Stomach (tissue), 9 donors: Measurements from ENCODE around the gene KRTAP4-3. TPM values are rescaled to one million over a fixed set of nuclear protein-coding genes. Genes with fewer than 3 reads are reported as not detected.
A peak's percentile ranks its signal among the peaks of the same experiment; 100 is the strongest.
"Not testable (repeated sequence)": the region's sequence is repeated elsewhere in the genome, so short reads cannot be mapped to it uniquely, and the experiment has no call there.

Source experiments
- DNase-seq, 2 donors: peaks; one replicate each; pipeline versions ENCODE4 v3.0.0 to v3.0.0-alpha.2; 2013 to 2019
- H3K27ac ChIP-seq, 5 donors: fragments of 200-600 bp in 4 of 5; sonication (generic) in 4 of 5; one replicate each; pipeline ENCODE4 v1.5.1; 2013 to 2019; ENCODE audit warnings: mild to moderate bottlenecking in 1 of 5, moderate library complexity in 1 of 5
- H3K27me3 ChIP-seq, 3 donors: fragments of 200-600 bp; sonication (generic); one replicate each; pipeline ENCODE4 v1.5.1; 2017 to 2019; ENCODE audit warnings: mixed run types in 1 of 3
- H3K36me3 ChIP-seq, 4 donors: fragments of 200-600 bp; sonication (generic); 1 replicate in 3 of 4; 2 replicates in 1 of 4; pipeline ENCODE4 v1.5.1; 2016 to 2019
- H3K4me1 ChIP-seq, 4 donors: fragments of 200-600 bp; sonication (generic); one replicate each; pipeline ENCODE4 v1.5.1; 2016 to 2019
- H3K4me3 ChIP-seq, 4 donors: fragments of 200-600 bp; sonication (generic) in 3 of 4; one replicate each; pipeline ENCODE4 v1.5.1; 2016 to 2019; ENCODE audit warnings: mild to moderate bottlenecking in 1 of 4
- H3K9me3 ChIP-seq, 4 donors: fragments of 200-600 bp; sonication (generic); one replicate each; pipeline ENCODE4 v1.5.1; 2016 to 2019
- EP300 ChIP-seq: sonication (generic); formaldehyde crosslinking; IDR thresholded peaks from one replicate; pipeline ENCODE4 v1.6.1; 2017; ENCODE audit warnings: antibody characterized with exemption
- POLR2A ChIP-seq, 4 donors: fragments of 450-650 bp; IDR thresholded peaks; one replicate each; pipeline ENCODE4 v1.6.1; 2016; ENCODE audit warnings: antibody characterized with exemption in 4 of 4, control low read depth in 2 of 4, mild to moderate bottlenecking in 1 of 4, moderate library complexity in 1 of 4
- POLR2AphosphoS5 ChIP-seq, 3 donors: sonication (generic); formaldehyde crosslinking; IDR thresholded peaks; one replicate each; pipeline ENCODE4 v1.6.1; 2016; ENCODE audit warnings: antibody characterized with exemption in 3 of 3
- WGBS, 5 donors: extraction: QIAGEN DNeasy Blood & Tissue Kit in 3 of 5; methylation state at CpG; one replicate each; pipeline versions ENCODE4 v1.1.5 to v1.1.7; 2013 to 2018; 5-methylcytosine and 5-hydroxymethylcytosine counted together
- intact Hi-C: fragments of 100-400 bp; cut with DNase I; formaldehyde crosslinking; loops from one replicate; pipeline ENCODE4 v1.15.1; 2023; ENCODE audit warnings: low total_unique reads
- polyA plus RNA-seq, 3 donors: library from polyadenylated mRNA; stranded (reverse); fragments of 200-250 nt; gene quantifications; one replicate each; pipeline ENCODE4 v1.2.3, GENCODE V29; 2013
- total RNA-seq, 5 donors: library from RNA; depleted of rRNA; stranded (reverse); fragments of >200 nt; gene quantifications; one replicate each; pipeline versions ENCODE4 v1.1.0 to v1.2.3, GENCODE V29; 2014 to 2016
- TF ChIP-seq, protein P1 (sequence below), 7 experiments: fragments of 450-650 bp in 4 of 7; fragments of 200-600 bp in 3 of 7; sonication (generic) in 3 of 7; IDR thresholded peaks; one replicate each; pipeline ENCODE4 v1.5.1; 2016 to 2019; ENCODE audit warnings: antibody characterized with exemption in 7 of 7, control low read depth in 2 of 7, mild to moderate bottlenecking in 1 of 7
- donor health status: healthy with polysubstance abuse.
- donor health status: Bipolar disorder and iron deficiency.
- donor health status: healthy.

KRTAP4-3 gene
- total and polyA plus RNA-seq, 8 donors = not detected

- Histone ChIP-seq H3K27me3 (peaks cover 0 to 10% (median 4%) of the 10 kb centered on the region in 3 donors), H3K4me3 (no peak overlapping the region), H3K9me3 (no peaks in the 10 kb centered on the region), H3K36me3 (no peaks in the 10 kb centered on the region), H3K4me1 (no peaks in the 10 kb centered on the region), H3K27ac (no peak overlapping the region)
- 52 to 70% (median 59%) methylated on average over 7 of the region's 7 CpGs for WGBS, 5 donors
- no peak for DNase-seq
- TF ChIP-seq POLR2AphosphoS5 (IDR thresholded peaks at IDR 0.05) = no peak
- no peak for TF ChIP-seq POLR2A (IDR thresholded peaks at IDR 0.05)
- TF ChIP-seq, protein P1, sequence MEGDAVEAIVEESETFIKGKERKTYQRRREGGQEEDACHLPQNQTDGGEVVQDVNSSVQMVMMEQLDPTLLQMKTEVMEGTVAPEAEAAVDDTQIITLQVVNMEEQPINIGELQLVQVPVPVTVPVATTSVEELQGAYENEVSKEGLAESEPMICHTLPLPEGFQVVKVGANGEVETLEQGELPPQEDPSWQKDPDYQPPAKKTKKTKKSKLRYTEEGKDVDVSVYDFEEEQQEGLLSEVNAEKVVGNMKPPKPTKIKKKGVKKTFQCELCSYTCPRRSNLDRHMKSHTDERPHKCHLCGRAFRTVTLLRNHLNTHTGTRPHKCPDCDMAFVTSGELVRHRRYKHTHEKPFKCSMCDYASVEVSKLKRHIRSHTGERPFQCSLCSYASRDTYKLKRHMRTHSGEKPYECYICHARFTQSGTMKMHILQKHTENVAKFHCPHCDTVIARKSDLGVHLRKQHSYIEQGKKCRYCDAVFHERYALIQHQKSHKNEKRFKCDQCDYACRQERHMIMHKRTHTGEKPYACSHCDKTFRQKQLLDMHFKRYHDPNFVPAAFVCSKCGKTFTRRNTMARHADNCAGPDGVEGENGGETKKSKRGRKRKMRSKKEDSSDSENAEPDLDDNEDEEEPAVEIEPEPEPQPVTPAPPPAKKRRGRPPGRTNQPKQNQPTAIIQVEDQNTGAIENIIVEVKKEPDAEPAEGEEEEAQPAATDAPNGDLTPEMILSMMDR (IDR thresholded peaks at IDR 0.05) = no peak
- no peak for TF ChIP-seq EP300
- intact Hi-C loops = no loop called here
Measured at GRCh38 chr17:41163828-41164227, 4.2 kb downstream of the KRTAP4-3 start.

- intact Hi-C loops = no loop called here
Measured at GRCh38 chr17:41160648-41161047, 7.4 kb downstream of the KRTAP4-3 start, which contains the start of gene KRTAP4-4. KRTAP4-4 (minus strand) TSS chr17:41160748; CDS start chr17:41160691, 57 bp downstream.

GRCh38 chr17:41160190-41160589 lies 7.8 kb downstream of the KRTAP4-3 start:
- H3K9me3 ChIP-seq, H3K4me3 ChIP-seq, H3K36me3 ChIP-seq, H3K27ac ChIP-seq, H3K4me1 ChIP-seq, DNase-seq, intact Hi-C loops: not testable (repeated sequence)
- 67 to 96% (median 90%) methylated on average over 3 of the region's 3 CpGs for WGBS, 5 donors
- peaks cover 0 to 29% (median 4%) of the 10 kb centered on the region in 3 donors for H3K27me3 ChIP-seq

More at GRCh38 chr17:41160648-41161047, 7.4 kb downstream of the KRTAP4-3 start, which contains the start of gene KRTAP4-4:
- Histone ChIP-seq H3K27ac (no peak within 1 kb of the TSS), H3K9me3 (no peaks in the 10 kb centered on the region), H3K4me1 (no peaks in the 10 kb centered on the region), H3K4me3 (no peak within 1 kb of the TSS), H3K36me3 (no peaks in the 10 kb centered on the region), H3K27me3 (peaks cover 0 to 29% (median 4%) of the 10 kb centered on the region in 3 donors)
- WGBS, 5 donors = 78 to 96% (median 85%) methylated on average over 1 of the region's 1 CpG
- no peak for DNase-seq
- TF ChIP-seq, protein P1 (IDR thresholded peaks at IDR 0.05) = no peak
- TF ChIP-seq POLR2A (IDR thresholded peaks at IDR 0.05) (no peak), POLR2AphosphoS5 (IDR thresholded peaks at IDR 0.05) (no peak), EP300 (no peak)

DNA sequence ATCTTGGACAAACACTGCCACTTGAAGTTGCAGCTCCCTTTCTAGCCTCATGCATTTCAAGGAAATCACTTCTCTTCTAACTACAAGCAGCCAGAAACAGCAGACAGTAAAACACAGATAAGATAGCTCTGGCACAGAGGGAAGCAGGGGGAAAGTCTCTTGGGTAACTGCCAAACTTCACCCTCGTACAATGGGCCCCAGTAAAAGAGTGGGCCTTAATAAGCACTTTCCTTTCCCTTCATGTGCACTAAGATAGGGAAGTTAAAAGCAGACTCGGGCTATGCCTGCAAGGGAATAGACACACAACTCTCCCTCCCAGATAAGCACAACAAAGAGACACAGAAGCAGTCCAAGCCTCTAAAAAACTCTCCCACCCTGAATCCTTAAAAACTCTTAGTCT lies 14.2 kb downstream of the KRTAP4-3 start:
- Histone ChIP-seq H3K9me3 (no peaks in the 10 kb centered on the region), H3K27me3 (peaks cover 0 to 28% (median 0%) of the 10 kb centered on the region in 3 donors), H3K36me3 (no peaks in the 10 kb centered on the region), H3K4me1 (no peaks in the 10 kb centered on the region), H3K27ac (no peak overlapping the region), H3K4me3 (no peak overlapping the region)
- intact Hi-C loops = no loop called here
- no peak for TF ChIP-seq POLR2AphosphoS5 (IDR thresholded peaks at IDR 0.05)
- DNase-seq = peak in 1 of 2 donors; percentile 8
- 13 to 19% (median 16%) methylated on average over 2 of the region's 2 CpGs for WGBS, 5 donors

DNA sequence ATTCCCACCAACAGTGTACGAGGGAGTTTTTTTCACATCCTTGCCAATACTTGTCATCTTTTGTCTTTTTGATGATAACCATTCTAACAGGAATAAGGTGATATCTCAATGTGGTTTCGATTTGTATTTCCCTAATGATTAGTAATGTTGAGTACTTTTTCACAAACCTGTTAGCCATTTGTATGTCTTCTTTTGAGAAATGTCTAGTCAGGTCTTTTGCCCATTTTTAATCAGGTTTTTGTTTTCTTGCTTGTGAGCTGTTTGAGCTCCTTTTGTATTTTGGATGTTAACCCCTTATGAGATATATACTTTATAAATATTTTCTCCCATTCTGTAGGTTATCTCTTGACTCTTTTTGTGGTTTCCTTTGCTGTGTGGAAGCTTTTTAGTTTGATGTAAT lies 16.5 kb downstream of the KRTAP4-3 start:
- Histone ChIP-seq H3K4me3 (no peak overlapping the region), H3K9me3 (no peaks in the 10 kb centered on the region), H3K4me1 (no peaks in the 10 kb centered on the region), H3K36me3 (no peaks in the 10 kb centered on the region), H3K27ac (no peak overlapping the region), H3K27me3 (peaks cover 0 to 19% (median 0%) of the 10 kb centered on the region in 3 donors)
- WGBS, 5 donors = 67 to 85% (median 73%) methylated on average over 2 of the region's 2 CpGs
- no peak for DNase-seq
- intact Hi-C loops = no loop called here
- TF ChIP-seq POLR2AphosphoS5 (IDR thresholded peaks at IDR 0.05) = no peak
- no peak for TF ChIP-seq EP300
- TF ChIP-seq, protein P1 (IDR thresholded peaks at IDR 0.05) = no peak
- no peak for TF ChIP-seq POLR2A (IDR thresholded peaks at IDR 0.05)
